Activated T-cell treated with anti-CD3 and anti-CD28 coated beads, Interleukin-2, amount 50 U/mL, for 4 hours (primary cell): Measurements from ENCODE around the gene APOBEC3B. TPM values are rescaled to one million over a fixed set of nuclear protein-coding genes. Genes with fewer than 3 reads are reported as not detected.
"Not testable (repeated sequence)": the region's sequence is repeated elsewhere in the genome, so short reads cannot be mapped to it uniquely, and the experiment has no call there.

Experiments
- ATAC-seq, 2 donors: fragments of 200-7000 bp; cut with Tn5 transposase; one replicate each; pipeline ENCODE4 v1.10.0; 2021
- DNase-seq: peaks from one replicate; pipeline ENCODE4 v3.0.0-alpha.2; 2020
- H3K27me3 Mint-ChIP-seq: one replicate; pipeline ENCODE4 v1.8.0; 2021; ENCODE audit warnings: low read depth, mixed read lengths
- H3K36me3 Mint-ChIP-seq: one replicate; pipeline ENCODE4 v1.8.0; 2022; ENCODE audit warnings: mixed read lengths; ENCODE audit not compliant: insufficient read depth
- H3K4me1 Mint-ChIP-seq: one replicate; pipeline ENCODE4 v1.8.0; 2021; ENCODE audit warnings: low read depth, mixed read lengths
- H3K4me3 Mint-ChIP-seq: one replicate; pipeline ENCODE4 v1.8.0; 2021; ENCODE audit warnings: mild to moderate bottlenecking, moderate library complexity, mixed read lengths
- H3K9me3 Mint-ChIP-seq: one replicate; pipeline ENCODE4 v1.8.0; 2021; ENCODE audit warnings: mixed read lengths
- total RNA-seq, 3 donors: library from RNA; stranded (reverse); gene quantifications; one replicate each; pipeline ENCODE4 v1.2.1, GENCODE V29; 2021

Gene APOBEC3B
- total RNA-seq, 3 donors from 2014 or later, result 1.1 to 2.1 (median 1.2) TPM

DNA sequence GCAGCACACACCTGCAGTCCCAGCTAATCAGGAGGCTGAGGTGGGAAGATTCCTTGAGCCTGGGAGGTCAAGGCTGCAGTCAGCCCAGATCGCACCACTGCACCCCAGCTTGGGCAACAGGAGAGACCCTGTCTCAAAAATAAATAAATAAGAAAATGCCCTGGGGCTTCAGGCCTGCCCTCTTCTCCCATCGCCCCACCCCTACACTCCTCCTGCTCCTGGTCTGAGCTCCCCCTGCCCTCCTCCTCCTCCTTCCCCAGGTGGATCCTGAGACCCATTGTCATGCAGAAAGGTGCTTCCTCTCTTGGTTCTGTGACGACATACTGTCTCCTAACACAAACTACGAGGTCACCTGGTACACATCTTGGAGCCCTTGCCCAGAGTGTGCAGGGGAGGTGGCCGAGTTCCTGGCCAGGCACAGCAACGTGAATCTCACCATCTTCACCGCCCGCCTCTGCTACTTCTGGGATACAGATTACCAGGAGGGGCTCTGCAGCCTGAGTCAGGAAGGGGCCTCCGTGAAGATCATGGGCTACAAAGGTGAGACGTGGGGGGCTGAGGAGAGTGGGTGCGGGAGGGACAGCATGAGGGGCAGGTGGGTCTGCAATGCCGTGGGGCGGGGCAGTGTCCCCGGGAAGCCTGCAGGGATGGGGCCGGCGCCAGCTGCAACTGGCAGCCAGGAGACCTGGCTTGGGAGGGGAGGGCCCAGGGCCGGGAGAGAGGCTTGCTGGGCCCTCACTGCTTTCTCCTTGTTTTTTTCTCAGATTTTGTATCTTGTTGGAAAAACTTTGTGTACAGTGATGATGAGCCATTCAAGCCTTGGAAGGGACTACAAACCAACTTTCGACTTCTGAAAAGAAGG is 49.5 kb downstream of the APOBEC3B start:
- not testable (repeated sequence) for DNase-seq, H3K9me3 Mint-ChIP-seq, H3K27me3 Mint-ChIP-seq, H3K4me3 Mint-ChIP-seq, H3K4me1 Mint-ChIP-seq, ATAC-seq, H3K36me3 Mint-ChIP-seq

DNA sequence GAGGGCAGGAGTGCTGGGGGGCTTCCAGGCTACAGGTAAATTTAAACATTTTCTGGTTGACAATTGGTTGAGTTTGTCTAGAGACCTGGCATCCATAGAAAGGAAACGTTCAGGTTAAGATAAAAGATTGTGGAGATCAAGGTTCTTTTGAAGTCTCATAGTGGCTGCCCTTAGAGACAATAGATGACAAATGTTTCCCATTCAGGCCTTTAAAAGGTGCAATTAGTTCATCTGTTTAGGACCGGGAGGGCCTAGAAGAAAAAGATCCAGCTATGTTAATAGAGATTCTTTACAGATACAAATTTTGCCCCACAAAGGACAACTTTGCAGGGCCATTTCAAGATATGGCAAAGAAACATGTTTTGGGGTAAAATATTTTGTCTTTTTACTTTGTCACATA is 54.9 kb downstream of the APOBEC3B start:
- not testable (repeated sequence) for DNase-seq, H3K4me3 Mint-ChIP-seq, ATAC-seq, H3K36me3 Mint-ChIP-seq, H3K9me3 Mint-ChIP-seq, H3K27me3 Mint-ChIP-seq
- H3K4me1 Mint-ChIP-seq, result peaks cover 31% of the 10 kb centered on the region

DNA sequence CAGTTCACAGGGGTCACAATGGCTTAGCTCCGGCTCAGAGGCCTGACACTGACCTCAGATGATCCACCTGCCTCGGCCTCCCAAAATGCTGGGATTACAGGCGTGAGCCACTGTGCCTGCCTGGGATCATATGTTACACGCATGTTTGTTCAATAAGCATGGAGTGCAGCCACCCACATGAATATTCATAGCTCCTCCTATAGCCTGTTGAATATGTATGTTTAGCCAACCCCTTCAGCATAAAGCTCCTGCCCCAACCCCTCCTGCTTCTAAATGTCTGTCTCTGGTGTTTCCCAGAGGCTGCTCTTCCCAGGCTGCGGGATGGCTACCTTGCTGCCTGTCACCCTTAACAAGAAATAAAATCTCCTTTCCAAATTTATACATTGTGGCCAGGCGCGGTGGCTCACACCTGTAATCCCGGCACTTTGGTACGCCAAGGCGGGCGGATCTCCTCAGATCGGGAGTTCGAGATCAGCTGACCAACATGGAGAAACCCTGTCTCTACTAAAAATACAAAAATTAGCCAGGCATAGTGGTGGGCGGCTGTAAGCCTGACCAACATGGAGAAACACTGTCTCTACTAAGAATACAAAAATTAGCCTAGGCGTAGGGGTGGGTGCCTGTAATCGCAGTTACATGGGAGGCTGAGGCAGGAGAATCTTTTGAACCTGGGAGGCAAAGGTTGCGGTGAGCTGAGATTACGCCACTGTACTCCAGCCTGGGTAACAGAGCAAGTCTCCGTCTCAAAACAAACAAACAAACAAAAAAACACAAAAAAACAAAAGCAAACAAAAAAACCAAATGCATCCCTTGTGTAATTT is 57.4 kb downstream of the APOBEC3B start:
- H3K27me3 Mint-ChIP-seq, result no peaks in the 10 kb centered on the region
- peaks cover 41% of the 10 kb centered on the region for H3K4me1 Mint-ChIP-seq
- no peak for ATAC-seq
- peaks cover 4% of the 10 kb centered on the region for H3K36me3 Mint-ChIP-seq
- no peak for DNase-seq
- H3K9me3 Mint-ChIP-seq, result no peaks in the 10 kb centered on the region
- peak overlapping the region; percentile 71 for H3K4me3 Mint-ChIP-seq

GRCh38 chr22:39040155-39040537 is 58.0 kb downstream of the APOBEC3B start:
- Mint-ChIP-seq H3K4me3 (peak overlapping the region; percentile 71), H3K4me1 (peaks cover 44% of the 10 kb centered on the region)
- not testable (repeated sequence) for H3K27me3 Mint-ChIP-seq, H3K36me3 Mint-ChIP-seq, H3K9me3 Mint-ChIP-seq, ATAC-seq, DNase-seq

GRCh38 chr22:39040538-39041296 is 58.6 kb downstream of the APOBEC3B start, which contains the start of gene APOBEC3F:
Gene APOBEC3F, plus strand, starts transcription at chr22:39040864. Its CDS starts 97 bp downstream, at chr22:39040961.
- peaks cover 48% of the 10 kb centered on the region for H3K4me1 Mint-ChIP-seq
- H3K4me3 Mint-ChIP-seq, result peak within 1 kb of the TSS; percentile 89
- ATAC-seq, result peak; percentile 92 to 97

GRCh38 chr22:39041908-39042307 is 59.8 kb downstream of the APOBEC3B start:
- DNase-seq, result no peak
- Mint-ChIP-seq H3K9me3 (no peaks in the 10 kb centered on the region), H3K4me1 (peaks cover 49% of the 10 kb centered on the region), H3K4me3 (peak overlapping the region; percentile 89), H3K36me3 (peaks cover 14% of the 10 kb centered on the region), H3K27me3 (no peaks in the 10 kb centered on the region)
- ATAC-seq, result no peak

More at GRCh38 chr22:39040538-39041296, 58.6 kb downstream of the APOBEC3B start, which contains the start of gene APOBEC3F:
- H3K27me3 Mint-ChIP-seq, H3K36me3 Mint-ChIP-seq, H3K9me3 Mint-ChIP-seq: not testable (repeated sequence)
- peak; percentile 64 for DNase-seq

Other genes starting within 250 kb of the APOBEC3B start
- 10 to 100 TPM; 30.1 to 44.6 (median 44.0) TPM for gene SUN2, start 226.3 kb upstream of the APOBEC3B start, total RNA-seq
- gene DNAL4, start 188.2 kb upstream of the APOBEC3B start, total RNA-seq, result 1 to 10 TPM; 4.5 to 6.1 (median 5.1) TPM
- gene NPTXR, start 138.3 kb upstream of the APOBEC3B start, total RNA-seq, result 1 to 10 TPM; 2.0 to 2.5 (median 2.2) TPM
- gene CBX6, start 110.1 kb upstream of the APOBEC3B start, total RNA-seq, result 100 to 1,000 TPM; 192 to 225 (median 207) TPM
- under 1 TPM in 1 of 3 donors, not detected in 2; 0.13 TPM for gene APOBEC3A, start 24.7 kb upstream of the APOBEC3B start, total RNA-seq
- gene APOBEC3C, start 31.9 kb downstream of the APOBEC3B start, total RNA-seq, result 10 to 100 TPM; 33.6 to 53.7 (median 51.2) TPM
- gene APOBEC3D, start 38.8 kb downstream of the APOBEC3B start, total RNA-seq, result 10 to 100 TPM; 14.3 to 19.4 (median 18.3) TPM
- gene APOBEC3F, start 58.5 kb downstream of the APOBEC3B start, total RNA-seq, result 10 to 100 TPM in 1 of 3 donors, 1 to 10 TPM in 2; 8.3 to 12.3 (median 8.7) TPM
- gene APOBEC3G, start 94.9 kb downstream of the APOBEC3B start, total RNA-seq, result 10 to 100 TPM; 23.4 to 51.5 (median 39.1) TPM
- gene APOBEC3H, start 114.9 kb downstream of the APOBEC3B start, total RNA-seq, result under 1 TPM in 2 of 3 donors, not detected in 1; 0.79 to 0.82 TPM
- 10 to 100 TPM; 14.2 to 17.6 (median 14.8) TPM for gene CBX7, start 170.3 kb downstream of the APOBEC3B start, total RNA-seq